GM12878 (cell line): ENCODE measurements around the gene TTC1. TPM values are rescaled to one million over a fixed set of nuclear protein-coding genes. Genes with fewer than 3 reads are reported as not detected.

ENCODE experiments used
- ATAC-seq: fragments of 200-7000 bp; cut with Tn5 transposase; 3 replicates; pipeline ENCODE4 v1.9.1; 2020; ENCODE audit warnings: mild to moderate bottlenecking, moderate library complexity
- BruUV-seq: library from RNA; stranded (reverse); fragments of 400-500 nt; replicated peaks from 2 replicates; lab custom pipeline; 2021; lab: Mats Ljungman, UMichigan
- CTCF ChIA-PET: fragments of 300-600 bp; sonication (Branson Sonifier 250); formaldehyde crosslinking; extraction: SDS; loops from one replicate; lab custom pipeline; 2021; ENCODE audit warnings: inconsistent platforms; lab: Yijun Ruan, JAX
- POLR2A ChIA-PET: fragments of 350-600 bp; formaldehyde crosslinking; extraction: SDS; loops from one replicate; lab custom pipeline; 2021; ENCODE audit warnings: inconsistent platforms; lab: Charles Lee
- RAD21 ChIA-PET: fragments of 300-600 bp; sonication (Branson Sonifier 250); formaldehyde crosslinking; loops from one replicate; lab custom pipeline; 2023; ENCODE audit warnings: antibody characterized with exemption; ENCODE audit not compliant: unreplicated experiment; lab: Charles Lee
- SMC1A ChIA-PET: fragments of 300-600 bp; sonication (Branson Sonifier 250); formaldehyde crosslinking; loops from one replicate; lab custom pipeline; 2023; ENCODE audit not compliant: unreplicated experiment, uncharacterized antibody; lab: Charles Lee
- DNase-seq: peaks from one replicate; pipeline ENCODE4 v3.0.0-alpha.2; 2011; ENCODE audit warnings: low read depth, low spot score
- FAIRE-seq: peaks from 3 replicates; lab custom pipeline; 2011; peaks lifted over from hg19 to GRCh38; lab: Jason Lieb, UNC
- H2AFZ ChIP-seq: 2 replicates; pipeline ENCODE4 v1.6.0; 2011; ENCODE audit warnings: low read depth, low read length, control low read depth; ENCODE audit not compliant: control insufficient read depth
- H3K27ac ChIP-seq: 2 replicates; pipeline ENCODE4 v1.5.1; 2011; ENCODE audit warnings: control low read depth; ENCODE audit not compliant: control insufficient read depth, insufficient read depth
- H3K27me3 ChIP-seq, 2 experiments: replicated peaks in 1 of 2; 2 replicates each; pipeline versions ENCODE4 v1.6.0 to v1.6.1; 2011; ENCODE audit warnings: low read length in 1 of 2; ENCODE audit not compliant: control insufficient read depth in 2 of 2, insufficient read depth in 2 of 2
- H3K36me3 ChIP-seq, 2 experiments: 2 replicates each; pipeline ENCODE4 v1.5.1; 2011; ENCODE audit warnings: low read length in 1 of 2; ENCODE audit not compliant: control insufficient read depth in 2 of 2, insufficient read depth in 2 of 2
- H3K4me1 ChIP-seq: 2 replicates; pipeline ENCODE4 v1.6.1; 2011; ENCODE audit warnings: mild to moderate bottlenecking, low read length, moderate library complexity, mixed read lengths; ENCODE audit not compliant: control insufficient read depth, insufficient read depth
- H3K4me2 ChIP-seq: 2 replicates; pipeline ENCODE4 v1.6.0; 2011; ENCODE audit warnings: control low read depth; ENCODE audit not compliant: control insufficient read depth, insufficient read depth
- H3K4me3 ChIP-seq: fragments of 200-600 bp; sonication (generic); 2 replicates; pipeline ENCODE4 v1.5.1; 2016
- H3K79me2 ChIP-seq: 2 replicates; pipeline ENCODE4 v1.6.0; 2011; ENCODE audit warnings: low read length; ENCODE audit not compliant: control insufficient read depth, insufficient read depth
- H3K9ac ChIP-seq: 2 replicates; pipeline ENCODE4 v1.8.0; 2011; ENCODE audit warnings: low read length, control low read depth, mixed read lengths; ENCODE audit not compliant: control insufficient read depth, insufficient read depth
- H3K9me3 ChIP-seq: replicated peaks from 3 replicates; pipeline ENCODE4 v1.5.1; 2011; ENCODE audit warnings: mild to moderate bottlenecking, low read length; ENCODE audit not compliant: control insufficient read depth, insufficient read depth
- H4K20me1 ChIP-seq: 2 replicates; pipeline ENCODE4 v1.6.0; 2011; ENCODE audit not compliant: control insufficient read depth, insufficient read depth
- BACH1 ChIP-seq: fragments of 450-650 bp; IDR thresholded peaks from 2 replicates; pipeline ENCODE4 v1.6.1; 2017; ENCODE audit warnings: mild to moderate bottlenecking, borderline replicate concordance
- CHD1 ChIP-seq: IDR thresholded peaks from 2 replicates; pipeline ENCODE4 v1.6.1; 2012; ENCODE audit warnings: low read depth, low read length, improper control_type of control experiment
- FOXK2 ChIP-seq: fragments of 450-650 bp; IDR thresholded peaks from 2 replicates; pipeline ENCODE4 v1.6.1; 2017; ENCODE audit warnings: mild to moderate bottlenecking, moderate library complexity
- GABPA ChIP-seq: IDR thresholded peaks from 2 replicates; pipeline ENCODE4 v1.6.1; 2014; ENCODE audit warnings: antibody characterized with exemption, low read depth, mild to moderate bottlenecking, inconsistent platforms
- HDGF ChIP-seq: fragments of 450-650 bp; IDR thresholded peaks from 2 replicates; pipeline ENCODE4 v1.6.1; 2016; ENCODE audit warnings: antibody characterized with exemption
- KAT2A ChIP-seq: conservative IDR thresholded peaks from 2 replicates; pipeline ENCODE4 v1.6.1; 2011; ENCODE audit warnings: low read depth, low read length; ENCODE audit not compliant: control insufficient read depth
- MYC ChIP-seq: IDR thresholded peaks from 2 replicates; pipeline ENCODE4 v1.6.1; 2011; ENCODE audit warnings: mild to moderate bottlenecking, low read length, moderate library complexity, inconsistent platforms; ENCODE audit not compliant: insufficient read depth, insufficient replicate concordance, insufficient read length, severe bottlenecking
- NFIC ChIP-seq: IDR thresholded peaks from 2 replicates; pipeline ENCODE4 v1.6.1; 2012; ENCODE audit warnings: low read depth, mild to moderate bottlenecking, inconsistent platforms, low read length, moderate library complexity
- SMC3 ChIP-seq: IDR thresholded peaks from 2 replicates; pipeline ENCODE4 v1.6.1; 2011; ENCODE audit warnings: low read length, improper control_type of control experiment, borderline replicate concordance
- SP1 ChIP-seq: IDR thresholded peaks from one replicate; pipeline ENCODE4 v1.6.1; 2011; ENCODE audit warnings: low read depth, low read length
- STAT1 ChIP-seq: fragments of 450-650 bp; conservative IDR thresholded peaks from 2 replicates; pipeline ENCODE4 v1.6.1; 2014; ENCODE audit warnings: antibody characterized with exemption, mild to moderate bottlenecking
- TBL1XR1 ChIP-seq: IDR thresholded peaks from 2 replicates; pipeline ENCODE4 v1.6.1; 2012; ENCODE audit warnings: low read depth, low read length, improper control_type of control experiment
- WRNIP1 ChIP-seq: IDR thresholded peaks from 2 replicates; pipeline ENCODE4 v1.6.1; 2011; ENCODE audit warnings: low read depth, low read length, improper control_type of control experiment, borderline replicate concordance
- ZNF207 ChIP-seq: fragments of 450-650 bp; IDR thresholded peaks from 2 replicates; pipeline ENCODE4 v1.6.1; 2014; ENCODE audit warnings: antibody characterized with exemption, mild to moderate bottlenecking, borderline replicate concordance
- ZNF217 ChIP-seq: fragments of 450-650 bp; IDR thresholded peaks from 2 replicates; pipeline ENCODE4 v1.6.1; 2017; ENCODE audit warnings: antibody characterized with exemption, mild to moderate bottlenecking
- ZNF24 ChIP-seq: fragments of 450-650 bp; IDR thresholded peaks from 2 replicates; pipeline ENCODE4 v1.6.1; 2017; ENCODE audit warnings: antibody characterized with exemption, mild to moderate bottlenecking
- ZNF274 ChIP-seq: IDR thresholded peaks from one replicate; pipeline ENCODE4 v1.8.0; 2011; ENCODE audit not compliant: insufficient read length, insufficient read depth
- whole genome bisulfite sequencing: methylation state at CpG from one replicate; pipeline ENCODE4 v1.1.6; 2016; ENCODE audit warnings: low lambda C conversion rate; ENCODE audit not compliant: insufficient replicate concordance, insufficient coverage; ENCODE audit errors: missing lambda C conversion rate; 5-methylcytosine and 5-hydroxymethylcytosine counted together
- in situ Hi-C: fragments of 300-500 bp; cut with MboI; formaldehyde crosslinking; loops from 9 replicates; pipeline ENCODE4 v1.14.3; 2018; ENCODE audit warnings: mixed read lengths
- intact Hi-C: fragments of 100-400 bp; cut with micrococcal nuclease; formaldehyde crosslinking; loops from one replicate; pipeline ENCODE4 v1.14.2; 2022; ENCODE audit not compliant: unreplicated experiment
- polyA plus RNA-seq, 11 experiments: library from polyadenylated mRNA; depleted of rRNA in 4 of 11; unstranded in 6 of 11; stranded (reverse) in 5 of 11; fragments of >200 nt; fragmentation: Nextera tagmentation in 4 of 11; fragmentation: Illumina TruSeq in 1 of 11; extraction: Ambion mirVana in 4 of 11; extraction: Trizol in 1 of 11; gene quantifications; 1 replicate in 1 of 11; 2 replicates in 10 of 11; pipeline versions ENCODE4 v1.2.1 to v1.2.3, GENCODE V29; 2011 to 2016; ENCODE audit warnings: inconsistent platforms in 2 of 11, missing spikeins in 2 of 11, low read depth in 1 of 11
- total RNA-seq, 4 experiments: library from RNA; depleted of rRNA in 3 of 4; stranded (reverse); fragments of >200 nt in 3 of 4; fragmentation: Illumina TruSeq in 1 of 4; extraction: Trizol in 1 of 4; gene quantifications; 2 replicates each; pipeline versions ENCODE4 v1.2.1 to v1.2.3, GENCODE V29; 2013 to 2021
- TF ChIP-seq, protein P1 (sequence below): fragments of 450-650 bp; IDR thresholded peaks from 2 replicates; pipeline ENCODE4 v1.6.1; 2017; ENCODE audit warnings: mild to moderate bottlenecking, moderate library complexity

The TTC1 gene
- total and polyA plus RNA-seq, 10 of the 15 experiments (the other 5 are each of a cell fraction or from before 2014, with no cell fraction given), result 46.6 to 160 (median 92.3) TPM

- H4K20me1 ChIP-seq, result no peaks in the 10 kb centered on the region
- 100% methylated on average over 2 of the region's 2 CpGs for WGBS
- H3K4me2 ChIP-seq, result no peak overlapping the region
- H2AFZ ChIP-seq, result no peak overlapping the region
- BruUV-seq, result no TSS peak
- no peak overlapping the region for H3K4me3 ChIP-seq
- FAIRE-seq (no peak), ATAC-seq (no peak), DNase-seq (no peak)
- no peaks in the 10 kb centered on the region for H3K9me3 ChIP-seq
- RAD21 ChIA-PET, result interaction anchor here (0.5 kb wide), 1 partner anchor 86 kb away, joined by 5 read pairs; no protein-coding TSS in a partner anchor
- SMC1A ChIA-PET, result no interaction called here
- TF ChIP-seq NFIC (no peak), KAT2A (no peak), ZNF274 (no peak), ZNF217 (no peak), MYC (no peak), STAT1 (no peak), TBL1XR1 (no peak), CHD1 (no peak), WRNIP1 (no peak), BACH1 (no peak), SMC3 (no peak), ZNF24 (no peak), HDGF (no peak), FOXK2 (no peak), GABPA (no peak), SP1 (no peak), ZNF207 (no peak)
- TF ChIP-seq, protein P1, sequence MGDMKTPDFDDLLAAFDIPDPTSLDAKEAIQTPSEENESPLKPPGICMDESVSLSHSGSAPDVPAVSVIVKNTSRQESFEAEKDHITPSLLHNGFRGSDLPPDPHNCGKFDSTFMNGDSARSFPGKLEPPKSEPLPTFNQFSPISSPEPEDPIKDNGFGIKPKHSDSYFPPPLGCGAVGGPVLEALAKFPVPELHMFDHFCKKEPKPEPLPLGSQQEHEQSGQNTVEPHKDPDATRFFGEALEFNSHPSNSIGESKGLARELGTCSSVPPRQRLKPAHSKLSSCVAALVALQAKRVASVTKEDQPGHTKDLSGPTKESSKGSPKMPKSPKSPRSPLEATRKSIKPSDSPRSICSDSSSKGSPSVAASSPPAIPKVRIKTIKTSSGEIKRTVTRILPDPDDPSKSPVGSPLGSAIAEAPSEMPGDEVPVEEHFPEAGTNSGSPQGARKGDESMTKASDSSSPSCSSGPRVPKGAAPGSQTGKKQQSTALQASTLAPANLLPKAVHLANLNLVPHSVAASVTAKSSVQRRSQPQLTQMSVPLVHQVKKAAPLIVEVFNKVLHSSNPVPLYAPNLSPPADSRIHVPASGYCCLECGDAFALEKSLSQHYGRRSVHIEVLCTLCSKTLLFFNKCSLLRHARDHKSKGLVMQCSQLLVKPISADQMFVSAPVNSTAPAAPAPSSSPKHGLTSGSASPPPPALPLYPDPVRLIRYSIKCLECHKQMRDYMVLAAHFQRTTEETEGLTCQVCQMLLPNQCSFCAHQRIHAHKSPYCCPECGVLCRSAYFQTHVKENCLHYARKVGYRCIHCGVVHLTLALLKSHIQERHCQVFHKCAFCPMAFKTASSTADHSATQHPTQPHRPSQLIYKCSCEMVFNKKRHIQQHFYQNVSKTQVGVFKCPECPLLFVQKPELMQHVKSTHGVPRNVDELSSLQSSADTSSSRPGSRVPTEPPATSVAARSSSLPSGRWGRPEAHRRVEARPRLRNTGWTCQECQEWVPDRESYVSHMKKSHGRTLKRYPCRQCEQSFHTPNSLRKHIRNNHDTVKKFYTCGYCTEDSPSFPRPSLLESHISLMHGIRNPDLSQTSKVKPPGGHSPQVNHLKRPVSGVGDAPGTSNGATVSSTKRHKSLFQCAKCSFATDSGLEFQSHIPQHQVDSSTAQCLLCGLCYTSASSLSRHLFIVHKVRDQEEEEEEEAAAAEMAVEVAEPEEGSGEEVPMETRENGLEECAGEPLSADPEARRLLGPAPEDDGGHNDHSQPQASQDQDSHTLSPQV, result no peak
- in situ Hi-C loops, result loop anchor here (10.0 kb wide), 1 partner anchor 268 kb away; no protein-coding TSS in a partner anchor
- no peaks in the 10 kb centered on the region for H3K27me3 ChIP-seq
- CTCF ChIA-PET, result interaction anchor here (1.1 to 1.5 kb wide), 3 partner anchors 269 to 297 kb away, joined by 3 to 4 read pairs (median 3); no protein-coding TSS in a partner anchor
- no peaks in the 10 kb centered on the region; a peak in 1 of 4 replicates for H3K36me3 ChIP-seq
- no peaks in the 10 kb centered on the region for H3K79me2 ChIP-seq
- no peak overlapping the region for H3K9ac ChIP-seq
- POLR2A ChIA-PET, result no interaction called here
- intact Hi-C loops, result no loop called here
- no peaks in the 10 kb centered on the region for H3K4me1 ChIP-seq
- no peak overlapping the region for H3K27ac ChIP-seq
Measured at GRCh38 chr5:160076997-160077396, 68.1 kb downstream of the TTC1 start.
